Jurkat, Clone E6-1 (cell line): Measurements from ENCODE around the gene THRSP. TPM values are rescaled to one million over a fixed set of nuclear protein-coding genes. Genes with fewer than 3 reads are reported as not detected.
"Not testable (repeated sequence)": the region's sequence is repeated elsewhere in the genome, so short reads cannot be mapped to it uniquely, and the experiment has no call there.

ENCODE experiments used
- DNase-seq: peaks from one replicate; pipeline ENCODE4 v3.0.0-alpha.2; 2011; ENCODE audit warnings: low read depth, low spot score
- H3K4me3 ChIP-seq: 2 replicates; pipeline ENCODE4 v1.5.1; 2011; ENCODE audit warnings: mild to moderate bottlenecking, low read length, control low read depth, moderate library complexity
- polyA plus RNA-seq: library from polyadenylated mRNA; unstranded; fragments of >200 nt; gene quantifications from one replicate; pipeline ENCODE4 v1.2.1, GENCODE V29; 2012; ENCODE audit warnings: missing spikeins; ENCODE audit not compliant: insufficient read length, insufficient read depth

The THRSP gene
- polyA plus RNA-seq, result not detected

GRCh38 chr11:78063440-78064181, at the start of gene THRSP:
TSS of gene THRSP (plus strand) at chr11:78063861. CDS start at chr11:78063882, 21 bp downstream.
- DNase-seq, result no peak
- H3K4me3 ChIP-seq, result no peak within 1 kb of the TSS

GRCh38 chr11:78014937-78015520, 48.6 kb upstream of the THRSP start:
- not testable (repeated sequence) for DNase-seq, H3K4me3 ChIP-seq

GRCh38 chr11:78015878-78016277, 47.8 kb upstream of the THRSP start:
- no peak for DNase-seq

GRCh38 chr11:78019808-78020207, 43.9 kb upstream of the THRSP start:
- H3K4me3 ChIP-seq, result no peak overlapping the region
- DNase-seq, result no peak

More at GRCh38 chr11:78015878-78016277, 47.8 kb upstream of the THRSP start:
- no peak overlapping the region for H3K4me3 ChIP-seq

- DNase-seq, result no peak
- H3K4me3 ChIP-seq, result no peak overlapping the region
Measured at GRCh38 chr11:78020246-78020645, 43.4 kb upstream of the THRSP start.

GRCh38 chr11:78021611-78022010, 42.0 kb upstream of the THRSP start:
- no peak overlapping the region for H3K4me3 ChIP-seq
- no peak for DNase-seq

- no peak for DNase-seq
- no peak within 1 kb of the TSS for H3K4me3 ChIP-seq
Measured at GRCh38 chr11:78022397-78023396, 41.0 kb upstream of the THRSP start, which contains the start of gene KCTD14. TSS of gene KCTD14 (minus strand) at chr11:78023276. CDS start at chr11:78023249, 27 bp downstream.

GRCh38 chr11:78023426-78023825, 40.2 kb upstream of the THRSP start:
- no peak overlapping the region for H3K4me3 ChIP-seq

GRCh38 chr11:78025378-78025777, 38.3 kb upstream of the THRSP start:
- DNase-seq, result no peak
- H3K4me3 ChIP-seq, result no peak overlapping the region

More at GRCh38 chr11:78023426-78023825, 40.2 kb upstream of the THRSP start:
- DNase-seq, result no peak

- DNase-seq, result no peak
- no peak overlapping the region for H3K4me3 ChIP-seq
Measured at GRCh38 chr11:78027759-78028158, 35.9 kb upstream of the THRSP start.

- not testable (repeated sequence) for H3K4me3 ChIP-seq, DNase-seq
Measured at GRCh38 chr11:78028423-78028822, 35.2 kb upstream of the THRSP start.

- no peak overlapping the region for H3K4me3 ChIP-seq
- peak; percentile 14 for DNase-seq
Measured at GRCh38 chr11:78030429-78031325, 33.0 kb upstream of the THRSP start.

GRCh38 chr11:78031629-78032028, 32.0 kb upstream of the THRSP start:
- DNase-seq, result no peak
- H3K4me3 ChIP-seq, result no peak overlapping the region

- DNase-seq, result no peak
Measured at GRCh38 chr11:78032090-78032489, 31.6 kb upstream of the THRSP start.

GRCh38 chr11:78033040-78033439, 30.6 kb upstream of the THRSP start:
- no peak overlapping the region for H3K4me3 ChIP-seq
- DNase-seq, result no peak

More at GRCh38 chr11:78032090-78032489, 31.6 kb upstream of the THRSP start:
- H3K4me3 ChIP-seq, result no peak overlapping the region

GRCh38 chr11:78034623-78035022, 29.0 kb upstream of the THRSP start:
- no peak overlapping the region for H3K4me3 ChIP-seq
- no peak for DNase-seq

- H3K4me3 ChIP-seq, result no peak overlapping the region
- no peak for DNase-seq
Measured at GRCh38 chr11:78036313-78036712, 27.3 kb upstream of the THRSP start.

- H3K4me3 ChIP-seq, result no peak overlapping the region
- no peak for DNase-seq
Measured at GRCh38 chr11:78037056-78037455, 26.6 kb upstream of the THRSP start.
